Psoas muscle (tissue), 8 donors: ENCODE results near the gene GNA12. TPM values are rescaled to one million over a fixed set of nuclear protein-coding genes. Genes with fewer than 3 reads are reported as not detected.

Experiments
- ATAC-seq, 4 donors: fragments of 200-7000 bp; cut with Tn5 transposase; one replicate each; pipeline ENCODE4 v1.9.1; 2020; ENCODE audit warnings: moderate library complexity in 3 of 4, mild to moderate bottlenecking in 2 of 4
- DNase-seq, 2 donors: peaks; one replicate each; pipeline ENCODE4 v3.0.0-alpha.2; 2020
- H3K27ac ChIP-seq: fragments of 200-600 bp; one replicate; pipeline ENCODE4 v1.8.0; 2022
- H3K27me3 ChIP-seq, 3 donors: fragments of 200-600 bp in 1 of 3; one replicate each; pipeline versions ENCODE4 v1.6.1 to v1.8.0; 2013 to 2022; ENCODE audit warnings: low read length in 2 of 3, mild to moderate bottlenecking in 2 of 3, moderate library complexity in 1 of 3; ENCODE audit not compliant: insufficient read depth in 3 of 3
- H3K36me3 ChIP-seq, 2 donors: fragments of 200-600 bp in 1 of 2; one replicate each; pipeline versions ENCODE4 v1.6.1 to v1.8.0; 2013 to 2022; ENCODE audit warnings: low read depth in 1 of 2, mild to moderate bottlenecking in 1 of 2, moderate library complexity in 1 of 2; ENCODE audit not compliant: insufficient read depth in 1 of 2
- H3K4me1 ChIP-seq: fragments of 200-600 bp; one replicate; pipeline ENCODE4 v1.8.0; 2022
- H3K4me3 ChIP-seq: fragments of 200-600 bp; one replicate; pipeline ENCODE4 v1.8.0; 2022; ENCODE audit warnings: mild to moderate bottlenecking
- H3K9me3 ChIP-seq: fragments of 200-600 bp; one replicate; pipeline ENCODE4 v1.8.0; 2022
- CTCF ChIP-seq: fragments of 200-600 bp; IDR thresholded peaks from one replicate; pipeline ENCODE4 v1.8.0; 2022; ENCODE audit warnings: antibody characterized with exemption
- WGBS, 3 donors: extraction: QIAGEN DNeasy Blood & Tissue Kit; methylation state at CpG; one replicate each; pipeline versions ENCODE4 v1.1.6 to v1.1.7; 2013; 5-methylcytosine and 5-hydroxymethylcytosine counted together
- intact Hi-C, 2 donors: fragments of 100-400 bp; cut with DNase I; formaldehyde crosslinking; loops; one replicate each; pipeline versions ENCODE4 v1.11.0 to v1.14.2; 2022
- polyA plus RNA-seq, 3 donors: library from polyadenylated mRNA; stranded (reverse); fragments of 200-250 nt; gene quantifications; one replicate each; pipeline ENCODE4 v1.2.3, GENCODE V29; 2013
- total RNA-seq, 4 donors: library from RNA; stranded (reverse); fragmentation: NEBNext Ultra II Directional in 2 of 4; extraction: Animal tissue kit (Norgen Biotek cat#: 25700) in 2 of 4; gene quantifications; one replicate each; pipeline versions ENCODE4 v1.2.1 to v1.2.4, GENCODE V29; 2021 to 2023
- donor health status: healthy with polysubstance abuse.
- donor health status: DM: no; HTN: no; CAD: no; lungs with moderate emphysema.
- donor health status: Bipolar disorder and iron deficiency.
- donor health status: healthy.
- donor health status: DM: yes; HTN: yes; CAD: no.
- donor health status: DM: no; HTN: no; CAD: no.
- donor health status: DM: no; HTN: no; CAD: no.
- donor health status: DM: yes; HTN: yes; CAD: no.

GNA12 gene
- total and polyA plus RNA-seq, 7 donors: 7.1 to 20.2 (median 15.4) TPM

GRCh38 chr7:2732959-2733584, 111.0 kb downstream of the GNA12 start:
- Histone ChIP-seq H3K9me3 (no peaks in the 10 kb centered on the region), H3K27me3 (no peaks in the 10 kb centered on the region), H3K4me1 (peaks cover 47% of the 10 kb centered on the region), H3K36me3 (peaks cover 0 to 11% of the 10 kb centered on the region in 2 donors), H3K27ac (peak overlapping the region; percentile 84), H3K4me3 (peak overlapping the region; percentile 31)
- peak; percentile 10 for TF ChIP-seq CTCF
- ATAC-seq: peak; percentile 88 to 93 (median 90)
- 28 to 34% (median 30%) methylated on average over 18 of the region's 18 CpGs for WGBS, 3 donors
- peak; percentile 83 to 92 for DNase-seq
- intact Hi-C loops: no loop called here

- DNase-seq (no peak), ATAC-seq (no peak)
- H3K36me3 ChIP-seq: peaks cover 0 to 11% of the 10 kb centered on the region in 2 donors
- no peak overlapping the region for H3K4me3 ChIP-seq
- H3K27me3 ChIP-seq: no peaks in the 10 kb centered on the region
- 93 to 98% (median 95%) methylated on average over 9 of the region's 9 CpGs for WGBS, 3 donors
- H3K4me1 ChIP-seq: peaks cover 40% of the 10 kb centered on the region
- intact Hi-C loops: no loop called here
- H3K9me3 ChIP-seq: no peaks in the 10 kb centered on the region
- peak overlapping the region; percentile 84 for H3K27ac ChIP-seq
- TF ChIP-seq CTCF: no peak
Observed at GRCh38 chr7:2732388-2732787, 111.7 kb downstream of the GNA12 start.

- Histone ChIP-seq H3K36me3 (peaks cover 0 to 18% of the 10 kb centered on the region in 2 donors), H3K27me3 (no peaks in the 10 kb centered on the region), H3K9me3 (no peaks in the 10 kb centered on the region), H3K27ac (no peak overlapping the region), H3K4me1 (peaks cover 38% of the 10 kb centered on the region), H3K4me3 (no peak overlapping the region)
- no peak for TF ChIP-seq CTCF
- intact Hi-C loops: no loop called here
- DNase-seq (peak in 1 of 2 donors; percentile 40), ATAC-seq (no peak)
- 95 to 96% (median 95%) methylated on average over 45 of the region's 45 CpGs for WGBS, 3 donors
Observed at GRCh38 chr7:2730846-2731770, 113.0 kb downstream of the GNA12 start.

- peaks cover 0 to 18% of the 10 kb centered on the region in 2 donors for H3K36me3 ChIP-seq
- peak overlapping the region; percentile 18 for H3K4me3 ChIP-seq
- peak; percentile 48 to 73 for DNase-seq
- H3K9me3 ChIP-seq: no peaks in the 10 kb centered on the region
- intact Hi-C loops: no loop called here
- WGBS, 3 donors: 51 to 71% (median 60%) methylated on average over 33 of the region's 33 CpGs
- H3K4me1 ChIP-seq: peaks cover 31% of the 10 kb centered on the region
- peak in 3 of 4 donors; percentile 16 to 28 (median 19) for ATAC-seq
- TF ChIP-seq CTCF: no peak
- no peaks in the 10 kb centered on the region for H3K27me3 ChIP-seq
- H3K27ac ChIP-seq: peak overlapping the region; percentile 50
Observed at GRCh38 chr7:2729893-2730716, 114.0 kb downstream of the GNA12 start.
